H1 (cell line): ENCODE measurements around the gene MAGEB2. TPM values are rescaled to one million over a fixed set of nuclear protein-coding genes. Genes with fewer than 3 reads are reported as not detected.

ENCODE experiments used
- CTCF ChIA-PET: fragments of 300-600 bp; sonication (Branson Sonifier 250); formaldehyde crosslinking; loops from one replicate; lab custom pipeline; 2021; ENCODE audit not compliant: partially characterized antibody; lab: Charles Lee
- POLR2A ChIA-PET: fragments of 300-600 bp; sonication (Branson Sonifier 250); formaldehyde crosslinking; loops from one replicate; lab custom pipeline; 2021; ENCODE audit warnings: inconsistent platforms; ENCODE audit not compliant: partially characterized antibody; lab: Charles Lee
- DNase-seq, 2 experiments: peaks; one replicate each; pipeline versions ENCODE4 v3.0.0 to v3.0.0-alpha.2; 2010 to 2022; ENCODE audit warnings: low spot score in 2 of 2, low read depth in 1 of 2, mixed read lengths in 1 of 2
- FAIRE-seq: peaks from 2 replicates; lab custom pipeline; 2011; peaks lifted over from hg19 to GRCh38; lab: Jason Lieb, UNC
- H2AFZ ChIP-seq: 2 replicates; pipeline ENCODE4 v1.8.1; 2012; ENCODE audit warnings: low read length, inconsistent platforms
- H2AK5ac ChIP-seq: 2 replicates; pipeline ENCODE4 v1.6.1; 2013; ENCODE audit warnings: low read depth, low read length
- H2BK120ac ChIP-seq: replicated peaks from 2 replicates; pipeline ENCODE3; 2013; ENCODE audit warnings: low read depth, low read length, inconsistent platforms
- H2BK12ac ChIP-seq: 2 replicates; pipeline ENCODE4 v1.6.1; 2013; ENCODE audit warnings: low read depth, low read length
- H2BK15ac ChIP-seq: 2 replicates; pipeline ENCODE4 v1.6.1; 2013; ENCODE audit warnings: low read length
- H2BK20ac ChIP-seq: 2 replicates; pipeline ENCODE4 v1.6.1; 2013; ENCODE audit warnings: low read length
- H2BK5ac ChIP-seq: 2 replicates; pipeline ENCODE4 v1.6.1; 2013; ENCODE audit warnings: low read depth, low read length
- H3K14ac ChIP-seq: 2 replicates; pipeline ENCODE4 v1.6.1; 2013; ENCODE audit warnings: inconsistent platforms; ENCODE audit not compliant: insufficient read length
- H3K18ac ChIP-seq: 2 replicates; pipeline ENCODE4 v1.6.1; 2013; ENCODE audit warnings: low read length; ENCODE audit errors: extremely low read depth
- H3K23ac ChIP-seq: 2 replicates; pipeline ENCODE4 v1.6.1; 2013; ENCODE audit warnings: inconsistent platforms; ENCODE audit not compliant: insufficient read length
- H3K23me2 ChIP-seq: 2 replicates; pipeline ENCODE4 v1.6.1; 2013; ENCODE audit warnings: low read depth, low read length
- H3K27ac ChIP-seq: 2 replicates; pipeline ENCODE4 v1.6.1; 2011; ENCODE audit warnings: low read depth, low read length, inconsistent platforms
- H3K27me3 ChIP-seq, 4 experiments: replicated peaks in 1 of 4; 1 replicate in 1 of 4; 2 replicates in 3 of 4; pipeline versions ENCODE4 v1.6.1 to v1.8.1; 2011 to 2013; ENCODE audit warnings: low read length in 3 of 4, mild to moderate bottlenecking in 3 of 4, inconsistent platforms in 2 of 4, mixed read lengths in 2 of 4, moderate library complexity in 1 of 4; ENCODE audit not compliant: control insufficient read depth in 3 of 4, insufficient read depth in 3 of 4; ENCODE audit errors: extremely low read depth in 1 of 4
- H3K36me3 ChIP-seq, 4 experiments: 2 replicates each; pipeline versions ENCODE4 v1.6.1 to v1.8.1; 2011 to 2013; ENCODE audit warnings: mild to moderate bottlenecking in 4 of 4, low read length in 3 of 4, moderate library complexity in 2 of 4, control low read depth in 1 of 4, inconsistent platforms in 1 of 4; ENCODE audit not compliant: insufficient read depth in 4 of 4, control insufficient read depth in 2 of 4
- H3K4ac ChIP-seq: replicated peaks from 2 replicates; pipeline ENCODE3; 2013; ENCODE audit warnings: low read length, low read depth, mixed read lengths, inconsistent platforms; ENCODE audit not compliant: insufficient read length
- H3K4me1 ChIP-seq, 4 experiments: replicated peaks in 1 of 4; 1 replicate in 1 of 4; 2 replicates in 3 of 4; pipeline versions ENCODE4 v1.6.1 to v1.8.1; 2011 to 2013; ENCODE audit warnings: low read length in 3 of 4, inconsistent platforms in 2 of 4, mixed read lengths in 1 of 4; ENCODE audit not compliant: insufficient read depth in 4 of 4, control insufficient read depth in 3 of 4
- H3K4me2 ChIP-seq, 2 experiments: 2 replicates each; pipeline versions ENCODE4 v1.6.1 to v1.8.1; 2011 to 2013; ENCODE audit warnings: low read depth in 2 of 2, low read length in 2 of 2, control low read depth in 1 of 2, inconsistent platforms in 1 of 2, mild to moderate bottlenecking in 1 of 2; ENCODE audit not compliant: insufficient read depth in 1 of 2
- H3K4me3 ChIP-seq, 4 experiments: fragments of 200-600, 300-600 bp in 1 of 4; sonication (generic), shearing (Covaris generic), sonication (Bioruptor Twin) in 1 of 4; 2 replicates each; pipeline versions ENCODE4 v1.5.1 to v1.8.1; 2011 to 2016; ENCODE audit warnings: low read length in 4 of 4, low read depth in 3 of 4, control low read depth in 2 of 4, inconsistent platforms in 2 of 4, mild to moderate bottlenecking in 2 of 4, mixed read lengths in 1 of 4, moderate library complexity in 1 of 4; ENCODE audit not compliant: insufficient read depth in 2 of 4; ENCODE audit errors: extremely low read depth in 1 of 4
- H3K56ac ChIP-seq: replicated peaks from 2 replicates; pipeline ENCODE3; 2013; ENCODE audit warnings: low read depth, mild to moderate bottlenecking, mixed read lengths, low read length, inconsistent platforms; ENCODE audit not compliant: insufficient read length
- H3K79me1 ChIP-seq: 2 replicates; pipeline ENCODE4 v1.6.1; 2013; ENCODE audit warnings: low read depth, low read length, control low read depth
- H3K79me2 ChIP-seq, 2 experiments: 2 replicates each; pipeline versions ENCODE4 v1.6.1 to v1.8.1; 2012 to 2013; ENCODE audit warnings: low read length in 2 of 2, mild to moderate bottlenecking in 2 of 2, inconsistent platforms in 1 of 2; ENCODE audit not compliant: insufficient read depth in 2 of 2, control insufficient read depth in 1 of 2
- H3K9ac ChIP-seq, 4 experiments: replicated peaks in 1 of 4; 1 replicate in 1 of 4; 2 replicates in 3 of 4; pipeline versions ENCODE4 v1.6.1 to v1.8.1; 2011 to 2013; ENCODE audit warnings: low read depth in 3 of 4, low read length in 3 of 4, control low read depth in 2 of 4, mild to moderate bottlenecking in 2 of 4, moderate library complexity in 2 of 4, inconsistent platforms in 1 of 4; ENCODE audit errors: extremely low read depth in 1 of 4
- H3K9me3 ChIP-seq, 2 experiments: 2 replicates each; pipeline versions ENCODE4 v1.6.1 to v1.8.1; 2012 to 2013; ENCODE audit warnings: mild to moderate bottlenecking in 2 of 2, moderate library complexity in 2 of 2, control low read depth in 1 of 2, inconsistent platforms in 1 of 2, low read depth in 1 of 2, low read length in 1 of 2, mixed read lengths in 1 of 2; ENCODE audit not compliant: insufficient read depth in 2 of 2
- H4K20me1 ChIP-seq, 2 experiments: replicated peaks in 1 of 2; 2 replicates each; pipeline versions ENCODE3 to v1.8.1; 2011 to 2013; ENCODE audit warnings: inconsistent platforms in 2 of 2, low read length in 2 of 2, mild to moderate bottlenecking in 1 of 2; ENCODE audit not compliant: insufficient read depth in 2 of 2, control insufficient read depth in 1 of 2
- H4K5ac ChIP-seq: 2 replicates; pipeline ENCODE4 v1.6.1; 2013; ENCODE audit warnings: low read length, low read depth, mixed read lengths, inconsistent platforms; ENCODE audit not compliant: insufficient read length
- H4K8ac ChIP-seq: 2 replicates; pipeline ENCODE4 v1.8.0; 2013; ENCODE audit warnings: mild to moderate bottlenecking, moderate library complexity, low read length, inconsistent platforms; ENCODE audit not compliant: insufficient read depth; ENCODE audit errors: extremely low read depth
- H4K91ac ChIP-seq: replicated peaks from 2 replicates; pipeline ENCODE3; 2013; ENCODE audit warnings: low read length, mixed read lengths, inconsistent platforms; ENCODE audit not compliant: insufficient read length
- NANOG ChIP-seq: IDR thresholded peaks from 2 replicates; pipeline ENCODE4 v1.6.1; 2011; ENCODE audit warnings: low read length, low read depth, mild to moderate bottlenecking, inconsistent platforms; ENCODE audit not compliant: insufficient read depth, poor library complexity, severe bottlenecking
- PHF8 ChIP-seq: fragments of 200-600 bp; sonication (generic); conservative IDR thresholded peaks from 2 replicates; pipeline ENCODE4 v1.7.1; 2012; ENCODE audit warnings: low read depth, mild to moderate bottlenecking, inconsistent platforms, low read length, moderate library complexity
- WGBS, 2 experiments: shearing (Covaris generic) in 1 of 2; methylation state at CpG; one replicate each; pipeline versions ENCODE4 v1.1.6 to v1.1.7; 2013 to 2015; ENCODE audit warnings: low lambda C conversion rate in 2 of 2, mixed read lengths in 2 of 2, inconsistent platforms in 1 of 2, low coverage in 1 of 2, missing lambda C conversion rate in 1 of 2; ENCODE audit not compliant: insufficient replicate concordance in 2 of 2, insufficient coverage in 1 of 2, insufficient read length in 1 of 2; ENCODE audit errors: extremely low coverage in 1 of 2, missing lambda C conversion rate in 1 of 2; 5-methylcytosine and 5-hydroxymethylcytosine counted together
- polyA plus RNA-seq, 7 experiments: library from polyadenylated mRNA; depleted of rRNA in 3 of 7; stranded (reverse) in 5 of 7; unstranded in 2 of 7; fragments of >200 nt in 5 of 7; fragments of 200-250 nt in 2 of 7; gene quantifications; 1 replicate in 5 of 7; 2 replicates in 1 of 7; 4 replicates in 1 of 7; pipeline versions ENCODE4 v1.2.1 to v1.2.3, GENCODE V29; 2011 to 2013; ENCODE audit warnings: missing spikeins in 2 of 7, mixed read lengths in 2 of 7
- total RNA-seq: library from RNA; stranded (reverse); fragmentation: NEBNext Ultra II Directional; extraction: Animal tissue kit (Norgen Biotek cat#: 25700); gene quantifications from 2 replicates; pipeline ENCODE4 v1.2.1, GENCODE V29; 2021
- TF ChIP-seq, protein P1 (sequence below): IDR thresholded peaks from 2 replicates; pipeline ENCODE4 v1.6.1; 2011; ENCODE audit warnings: low read depth, mild to moderate bottlenecking, low read length; ENCODE audit not compliant: insufficient read depth

MAGEB2 gene
- total and polyA plus RNA-seq, 2 of the 8 experiments (the other 6 are each of a cell fraction or from before 2014, with no cell fraction given) = not detected

- Histone ChIP-seq H3K4me1 (peaks cover 0 to 4% (median 0%) of the 10 kb centered on the region in 4 experiments; a peak in 1 of 7 replicates), H4K8ac (no peak within 1 kb of the TSS), H3K79me1 (no peaks in the 10 kb centered on the region), H2BK5ac (no peak within 1 kb of the TSS), H3K23me2 (no peaks in the 10 kb centered on the region), H3K9ac (no peak within 1 kb of the TSS), H3K14ac (no peak within 1 kb of the TSS), H2BK15ac (no peak within 1 kb of the TSS), H3K4me2 (no peak within 1 kb of the TSS), H3K27me3 (no peaks in the 10 kb centered on the region), H2BK12ac (no peak within 1 kb of the TSS), H2BK20ac (no peak within 1 kb of the TSS), H4K20me1 (no peaks in the 10 kb centered on the region), H2AFZ (no peak within 1 kb of the TSS), H2AK5ac (no peak within 1 kb of the TSS), H3K4ac (no peak within 1 kb of the TSS), H3K36me3 (no peaks in the 10 kb centered on the region), H3K56ac (no peak within 1 kb of the TSS), H3K79me2 (no peaks in the 10 kb centered on the region), H3K23ac (no peak within 1 kb of the TSS), H3K27ac (no peak within 1 kb of the TSS), H4K91ac (no peak within 1 kb of the TSS), H3K9me3 (no peaks in the 10 kb centered on the region), H3K4me3 (no peak within 1 kb of the TSS), H4K5ac (no peak within 1 kb of the TSS), H3K18ac (no peak within 1 kb of the TSS), H2BK120ac (no peak within 1 kb of the TSS)
- TF ChIP-seq PHF8 (no peak), NANOG (no peak)
- TF ChIP-seq, protein P1, sequence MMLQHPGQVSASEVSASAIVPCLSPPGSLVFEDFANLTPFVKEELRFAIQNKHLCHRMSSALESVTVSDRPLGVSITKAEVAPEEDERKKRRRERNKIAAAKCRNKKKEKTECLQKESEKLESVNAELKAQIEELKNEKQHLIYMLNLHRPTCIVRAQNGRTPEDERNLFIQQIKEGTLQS = no peak
- CTCF ChIA-PET = interaction anchor here (0.6 kb wide), 1 partner anchor 1152 kb away, joined by 3 read pairs; no protein-coding TSS in a partner anchor
- DNase-seq (no peak), FAIRE-seq (no peak)
- POLR2A ChIA-PET = no interaction called here
- WGBS, 2 experiments = 84% methylated on average over 4 of the region's 10 CpGs; no CpG with 5 or more reads in 1 of the 2 experiments
These were observed 26.5 kb downstream of the MAGEB2 start, which contains the start of gene MAGEB4 for GRCh38 chrX:30241724-30242415. TSS of gene MAGEB4 (plus strand) at chrX:30242000. CDS start at chrX:30242136, 136 bp downstream.
